GM12878 (cell line): ENCODE data around the gene DCUN1D3. TPM values are rescaled to one million over a fixed set of nuclear protein-coding genes. Genes with fewer than 3 reads are reported as not detected.

Experiments
- ATAC-seq: fragments of 200-7000 bp; cut with Tn5 transposase; 3 replicates; pipeline ENCODE4 v1.9.1; 2020; ENCODE audit warnings: mild to moderate bottlenecking, moderate library complexity
- BruUV-seq: library from RNA; stranded (reverse); fragments of 400-500 nt; replicated peaks from 2 replicates; lab custom pipeline; 2021; lab: Mats Ljungman, UMichigan
- CTCF ChIA-PET: fragments of 300-600 bp; sonication (Branson Sonifier 250); formaldehyde crosslinking; extraction: SDS; loops from one replicate; lab custom pipeline; 2021; ENCODE audit warnings: inconsistent platforms; lab: Yijun Ruan, JAX
- POLR2A ChIA-PET: fragments of 350-600 bp; formaldehyde crosslinking; extraction: SDS; loops from one replicate; lab custom pipeline; 2021; ENCODE audit warnings: inconsistent platforms; lab: Charles Lee
- RAD21 ChIA-PET: fragments of 300-600 bp; sonication (Branson Sonifier 250); formaldehyde crosslinking; loops from one replicate; lab custom pipeline; 2023; ENCODE audit warnings: antibody characterized with exemption; ENCODE audit not compliant: unreplicated experiment; lab: Charles Lee
- SMC1A ChIA-PET: fragments of 300-600 bp; sonication (Branson Sonifier 250); formaldehyde crosslinking; loops from one replicate; lab custom pipeline; 2023; ENCODE audit not compliant: unreplicated experiment, uncharacterized antibody; lab: Charles Lee
- DNase-seq: peaks from one replicate; pipeline ENCODE4 v3.0.0-alpha.2; 2011; ENCODE audit warnings: low read depth, low spot score
- FAIRE-seq: peaks from 3 replicates; lab custom pipeline; 2011; peaks lifted over from hg19 to GRCh38; lab: Jason Lieb, UNC
- H2AFZ ChIP-seq: 2 replicates; pipeline ENCODE4 v1.6.0; 2011; ENCODE audit warnings: low read depth, low read length, control low read depth; ENCODE audit not compliant: control insufficient read depth
- H3K27ac ChIP-seq: 2 replicates; pipeline ENCODE4 v1.5.1; 2011; ENCODE audit warnings: control low read depth; ENCODE audit not compliant: control insufficient read depth, insufficient read depth
- H3K27me3 ChIP-seq, 2 experiments: replicated peaks in 1 of 2; 2 replicates each; pipeline versions ENCODE4 v1.6.0 to v1.6.1; 2011; ENCODE audit warnings: low read length in 1 of 2; ENCODE audit not compliant: control insufficient read depth in 2 of 2, insufficient read depth in 2 of 2
- H3K36me3 ChIP-seq, 2 experiments: 2 replicates each; pipeline ENCODE4 v1.5.1; 2011; ENCODE audit warnings: low read length in 1 of 2; ENCODE audit not compliant: control insufficient read depth in 2 of 2, insufficient read depth in 2 of 2
- H3K4me1 ChIP-seq: 2 replicates; pipeline ENCODE4 v1.6.1; 2011; ENCODE audit warnings: mild to moderate bottlenecking, low read length, moderate library complexity, mixed read lengths; ENCODE audit not compliant: control insufficient read depth, insufficient read depth
- H3K4me2 ChIP-seq: 2 replicates; pipeline ENCODE4 v1.6.0; 2011; ENCODE audit warnings: control low read depth; ENCODE audit not compliant: control insufficient read depth, insufficient read depth
- H3K4me3 ChIP-seq: fragments of 200-600 bp; sonication (generic); 2 replicates; pipeline ENCODE4 v1.5.1; 2016
- H3K79me2 ChIP-seq: 2 replicates; pipeline ENCODE4 v1.6.0; 2011; ENCODE audit warnings: low read length; ENCODE audit not compliant: control insufficient read depth, insufficient read depth
- H3K9ac ChIP-seq: 2 replicates; pipeline ENCODE4 v1.8.0; 2011; ENCODE audit warnings: low read length, control low read depth, mixed read lengths; ENCODE audit not compliant: control insufficient read depth, insufficient read depth
- H3K9me3 ChIP-seq: replicated peaks from 3 replicates; pipeline ENCODE4 v1.5.1; 2011; ENCODE audit warnings: mild to moderate bottlenecking, low read length; ENCODE audit not compliant: control insufficient read depth, insufficient read depth
- H4K20me1 ChIP-seq: 2 replicates; pipeline ENCODE4 v1.6.0; 2011; ENCODE audit not compliant: control insufficient read depth, insufficient read depth
- DPF2 ChIP-seq: fragments of 450-650 bp; IDR thresholded peaks from 2 replicates; pipeline ENCODE4 v1.6.1; 2017; ENCODE audit warnings: mild to moderate bottlenecking
- FOXM1 ChIP-seq: IDR thresholded peaks from 2 replicates; pipeline ENCODE4 v1.6.1; 2012; ENCODE audit warnings: low read depth, mild to moderate bottlenecking, inconsistent platforms, low read length, moderate library complexity
- GATAD2B ChIP-seq: fragments of 450-650 bp; conservative IDR thresholded peaks from 2 replicates; pipeline ENCODE4 v1.6.1; 2017; ENCODE audit warnings: low read depth, mild to moderate bottlenecking, moderate library complexity
- IKZF2 ChIP-seq, 2 experiments: fragments of 450-650 bp; IDR thresholded peaks; 2 replicates each; pipeline ENCODE4 v1.6.1; 2017; ENCODE audit warnings: mild to moderate bottlenecking in 2 of 2, moderate library complexity in 2 of 2
- IRF4 ChIP-seq: IDR thresholded peaks from 2 replicates; pipeline ENCODE4 v1.6.1; 2011; ENCODE audit warnings: low read depth, low read length
- MEF2A ChIP-seq: IDR thresholded peaks from 2 replicates; pipeline ENCODE4 v1.6.1; 2011; ENCODE audit warnings: low read depth, mild to moderate bottlenecking, low read length, moderate library complexity; ENCODE audit not compliant: insufficient read depth
- MTA2 ChIP-seq: fragments of 450-650 bp; IDR thresholded peaks from 2 replicates; pipeline ENCODE4 v1.6.1; 2016; ENCODE audit warnings: low read depth, mild to moderate bottlenecking, moderate library complexity
- NR2C1 ChIP-seq: fragments of 450-650 bp; IDR thresholded peaks from 2 replicates; pipeline ENCODE4 v1.6.1; 2017; ENCODE audit warnings: antibody characterized with exemption, mild to moderate bottlenecking, moderate library complexity
- NR2F1 ChIP-seq: fragments of 450-650 bp; conservative IDR thresholded peaks from 2 replicates; pipeline ENCODE4 v1.6.1; 2017; ENCODE audit warnings: mild to moderate bottlenecking
- PML ChIP-seq: IDR thresholded peaks from 2 replicates; pipeline ENCODE4 v1.6.1; 2012; ENCODE audit warnings: low read length, inconsistent platforms
- POLR2A ChIP-seq: IDR thresholded peaks from 2 replicates; pipeline ENCODE4 v1.6.1; 2011; ENCODE audit warnings: low read depth, mild to moderate bottlenecking, low read length
- POLR2AphosphoS5 ChIP-seq: IDR thresholded peaks from 2 replicates; pipeline ENCODE4 v1.6.1; 2011; ENCODE audit warnings: mild to moderate bottlenecking, low read length, inconsistent platforms
- POU2F2 ChIP-seq: IDR thresholded peaks from 3 replicates; pipeline ENCODE4 v1.6.1; 2011; ENCODE audit warnings: low read depth, mild to moderate bottlenecking, low read length, borderline replicate concordance
- RAD51 ChIP-seq: fragments of 450-650 bp; IDR thresholded peaks from 2 replicates; pipeline ENCODE4 v1.6.1; 2016; ENCODE audit warnings: moderate library complexity, mild to moderate bottlenecking, inconsistent platforms
- RELA ChIP-seq: fragments of 450-650 bp; IDR thresholded peaks from 2 replicates; pipeline ENCODE4 v1.8.0; 2014; ENCODE audit warnings: borderline replicate concordance; ENCODE audit not compliant: partially characterized antibody
- SIN3A ChIP-seq: IDR thresholded peaks from 2 replicates; pipeline ENCODE4 v1.6.1; 2012; ENCODE audit warnings: low read depth, low read length, improper control_type of control experiment
- SMAD1 ChIP-seq: fragments of 450-650 bp; IDR thresholded peaks from 2 replicates; pipeline ENCODE4 v1.6.1; 2018; ENCODE audit warnings: mild to moderate bottlenecking, low read depth; ENCODE audit not compliant: partially characterized antibody
- TCF12 ChIP-seq: IDR thresholded peaks from 2 replicates; pipeline ENCODE4 v1.6.1; 2011; ENCODE audit warnings: low read depth, mild to moderate bottlenecking, low read length
- ZNF24 ChIP-seq: fragments of 450-650 bp; IDR thresholded peaks from 2 replicates; pipeline ENCODE4 v1.6.1; 2017; ENCODE audit warnings: antibody characterized with exemption, mild to moderate bottlenecking
- WGBS: methylation state at CpG from one replicate; pipeline ENCODE4 v1.1.6; 2016; ENCODE audit warnings: low lambda C conversion rate; ENCODE audit not compliant: insufficient replicate concordance, insufficient coverage; ENCODE audit errors: missing lambda C conversion rate; 5-methylcytosine and 5-hydroxymethylcytosine counted together
- in situ Hi-C: fragments of 300-500 bp; cut with MboI; formaldehyde crosslinking; loops from 9 replicates; pipeline ENCODE4 v1.14.3; 2018; ENCODE audit warnings: mixed read lengths
- intact Hi-C: fragments of 100-400 bp; cut with micrococcal nuclease; formaldehyde crosslinking; loops from one replicate; pipeline ENCODE4 v1.14.2; 2022; ENCODE audit not compliant: unreplicated experiment
- polyA plus RNA-seq, 11 experiments: library from polyadenylated mRNA; depleted of rRNA in 4 of 11; unstranded in 6 of 11; stranded (reverse) in 5 of 11; fragments of >200 nt; fragmentation: Nextera tagmentation in 4 of 11; fragmentation: Illumina TruSeq in 1 of 11; extraction: Ambion mirVana in 4 of 11; extraction: Trizol in 1 of 11; gene quantifications; 1 replicate in 1 of 11; 2 replicates in 10 of 11; pipeline versions ENCODE4 v1.2.1 to v1.2.3, GENCODE V29; 2011 to 2016; ENCODE audit warnings: inconsistent platforms in 2 of 11, missing spikeins in 2 of 11, low read depth in 1 of 11
- total RNA-seq, 4 experiments: library from RNA; depleted of rRNA in 3 of 4; stranded (reverse); fragments of >200 nt in 3 of 4; fragmentation: Illumina TruSeq in 1 of 4; extraction: Trizol in 1 of 4; gene quantifications; 2 replicates each; pipeline versions ENCODE4 v1.2.1 to v1.2.3, GENCODE V29; 2013 to 2021
- TF ChIP-seq, protein P1 (sequence below): fragments of 450-650 bp; IDR thresholded peaks from 2 replicates; pipeline ENCODE4 v1.6.1; 2016; ENCODE audit warnings: mild to moderate bottlenecking, moderate library complexity, borderline replicate concordance
- TF ChIP-seq, protein P2 (sequence below): fragments of 450-650 bp; conservative IDR thresholded peaks from 2 replicates; pipeline ENCODE4 v1.6.1; 2017; ENCODE audit warnings: mild to moderate bottlenecking, moderate library complexity

Gene DCUN1D3
- total and polyA plus RNA-seq, 10 of the 15 experiments (the other 5 are each of a cell fraction or from before 2014, with no cell fraction given): 0.47 to 4.5 (median 1.9) TPM

DNA sequence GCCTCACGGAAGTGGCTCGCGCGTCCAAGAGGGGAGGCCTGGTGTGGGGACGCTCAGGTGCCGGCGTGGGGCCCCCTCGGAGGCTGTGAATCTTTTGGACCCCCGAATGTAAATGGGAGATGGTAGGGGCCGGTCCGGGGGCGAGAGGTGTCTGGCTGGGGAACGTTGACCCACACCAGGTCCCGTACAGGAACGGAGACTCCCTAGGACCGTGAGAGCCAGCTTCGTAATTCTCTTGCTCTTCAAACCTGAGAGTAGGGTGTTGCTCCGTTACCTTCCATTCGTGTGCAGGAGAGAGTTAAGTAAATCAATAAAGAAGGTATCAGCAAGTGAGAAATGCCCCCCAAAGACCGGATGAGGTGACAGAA, 894 bp upstream of the DCUN1D3 start:
- Histone ChIP-seq H3K27ac (peak overlapping the region; percentile 96), H3K36me3 (no peaks in the 10 kb centered on the region; a peak in 1 of 4 replicates), H3K4me3 (peak overlapping the region; percentile 82), H3K4me1 (peaks cover 22% of the 10 kb centered on the region), H3K27me3 (no peaks in the 10 kb centered on the region), H3K79me2 (peaks cover 25% of the 10 kb centered on the region), H3K4me2 (peak overlapping the region; percentile 79), H3K9me3 (no peaks in the 10 kb centered on the region), H2AFZ (peak overlapping the region; percentile 45), H4K20me1 (no peaks in the 10 kb centered on the region), H3K9ac (peak overlapping the region; percentile 89)
- intact Hi-C loops (loop anchor here (2.0 kb wide), 2 partner anchors 26 to 94 kb away; partner anchors contain the start of genes ERI2 and REXO5), in situ Hi-C loops (no loop called here)
- POLR2A ChIA-PET: interaction anchor here (0.8 to 4.3 kb wide), 5 partner anchors 22 to 35 kb away, joined by 3 to 27 read pairs (median 9); no protein-coding TSS in a partner anchor
- RAD21 ChIA-PET: interaction anchor here (3.8 kb wide), 2 partner anchors 26 to 35 kb away, joined by 27 to 31 read pairs; no protein-coding TSS in a partner anchor
- BruUV-seq: no TSS peak
- DNase-seq: no peak
- FAIRE-seq: no peak
- CTCF ChIA-PET: interaction anchor here (1.0 to 5.6 kb wide), 3 partner anchors 26 to 97 kb away, joined by 4 to 36 read pairs (median 6); no protein-coding TSS in a partner anchor
- ATAC-seq: peak; percentile 12; the same call in 1 of the 3 replicates
- WGBS: 2% methylated on average over 20 of the region's 20 CpGs
- SMC1A ChIA-PET: interaction anchor here (0.9 to 5.6 kb wide), 5 partner anchors 17 to 47 kb away, joined by 3 to 42 read pairs (median 10); no protein-coding TSS in a partner anchor
- TF ChIP-seq MTA2 (no peak), FOXM1 (no peak), RELA (no peak), POU2F2 (0 out of 3 replicates have a peak, but pooled peaks have one; percentile 7), ZNF24 (no peak), GATAD2B (0 out of 2 replicates have a peak, but pooled peaks have one; percentile 47), IRF4 (no peak), NR2C1 (no peak), IKZF2 (IDR thresholded peaks at IDR 0.05) (no peak), NR2F1 (0 out of 2 replicates have a peak, but pooled peaks have one; percentile 4), RAD51 (no peak), DPF2 (0 out of 2 replicates have a peak, but pooled peaks have one; percentile 42), TCF12 (0 out of 2 replicates have a peak, but pooled peaks have one; percentile 7), SIN3A (peak; percentile 7; the same call in 1 of the 2 replicates), MEF2A (no peak), PML (peak; percentile 57; the same call in 1 of the 2 replicates), POLR2AphosphoS5 (peak; percentile 12; the same call in 1 of the 2 replicates), POLR2A (peak; percentile 72), SMAD1 (peak; percentile 34)
- TF ChIP-seq, protein P1, sequence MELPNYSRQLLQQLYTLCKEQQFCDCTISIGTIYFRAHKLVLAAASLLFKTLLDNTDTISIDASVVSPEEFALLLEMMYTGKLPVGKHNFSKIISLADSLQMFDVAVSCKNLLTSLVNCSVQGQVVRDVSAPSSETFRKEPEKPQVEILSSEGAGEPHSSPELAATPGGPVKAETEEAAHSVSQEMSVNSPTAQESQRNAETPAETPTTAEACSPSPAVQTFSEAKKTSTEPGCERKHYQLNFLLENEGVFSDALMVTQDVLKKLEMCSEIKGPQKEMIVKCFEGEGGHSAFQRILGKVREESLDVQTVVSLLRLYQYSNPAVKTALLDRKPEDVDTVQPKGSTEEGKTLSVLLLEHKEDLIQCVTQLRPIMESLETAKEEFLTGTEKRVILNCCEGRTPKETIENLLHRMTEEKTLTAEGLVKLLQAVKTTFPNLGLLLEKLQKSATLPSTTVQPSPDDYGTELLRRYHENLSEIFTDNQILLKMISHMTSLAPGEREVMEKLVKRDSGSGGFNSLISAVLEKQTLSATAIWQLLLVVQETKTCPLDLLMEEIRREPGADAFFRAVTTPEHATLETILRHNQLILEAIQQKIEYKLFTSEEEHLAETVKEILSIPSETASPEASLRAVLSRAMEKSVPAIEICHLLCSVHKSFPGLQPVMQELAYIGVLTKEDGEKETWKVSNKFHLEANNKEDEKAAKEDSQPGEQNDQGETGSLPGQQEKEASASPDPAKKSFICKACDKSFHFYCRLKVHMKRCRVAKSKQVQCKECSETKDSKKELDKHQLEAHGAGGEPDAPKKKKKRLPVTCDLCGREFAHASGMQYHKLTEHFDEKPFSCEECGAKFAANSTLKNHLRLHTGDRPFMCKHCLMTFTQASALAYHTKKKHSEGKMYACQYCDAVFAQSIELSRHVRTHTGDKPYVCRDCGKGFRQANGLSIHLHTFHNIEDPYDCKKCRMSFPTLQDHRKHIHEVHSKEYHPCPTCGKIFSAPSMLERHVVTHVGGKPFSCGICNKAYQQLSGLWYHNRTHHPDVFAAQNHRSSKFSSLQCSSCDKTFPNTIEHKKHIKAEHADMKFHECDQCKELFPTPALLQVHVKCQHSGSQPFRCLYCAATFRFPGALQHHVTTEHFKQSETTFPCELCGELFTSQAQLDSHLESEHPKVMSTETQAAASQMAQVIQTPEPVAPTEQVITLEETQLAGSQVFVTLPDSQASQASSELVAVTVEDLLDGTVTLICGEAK: no peak
- TF ChIP-seq, protein P2, sequence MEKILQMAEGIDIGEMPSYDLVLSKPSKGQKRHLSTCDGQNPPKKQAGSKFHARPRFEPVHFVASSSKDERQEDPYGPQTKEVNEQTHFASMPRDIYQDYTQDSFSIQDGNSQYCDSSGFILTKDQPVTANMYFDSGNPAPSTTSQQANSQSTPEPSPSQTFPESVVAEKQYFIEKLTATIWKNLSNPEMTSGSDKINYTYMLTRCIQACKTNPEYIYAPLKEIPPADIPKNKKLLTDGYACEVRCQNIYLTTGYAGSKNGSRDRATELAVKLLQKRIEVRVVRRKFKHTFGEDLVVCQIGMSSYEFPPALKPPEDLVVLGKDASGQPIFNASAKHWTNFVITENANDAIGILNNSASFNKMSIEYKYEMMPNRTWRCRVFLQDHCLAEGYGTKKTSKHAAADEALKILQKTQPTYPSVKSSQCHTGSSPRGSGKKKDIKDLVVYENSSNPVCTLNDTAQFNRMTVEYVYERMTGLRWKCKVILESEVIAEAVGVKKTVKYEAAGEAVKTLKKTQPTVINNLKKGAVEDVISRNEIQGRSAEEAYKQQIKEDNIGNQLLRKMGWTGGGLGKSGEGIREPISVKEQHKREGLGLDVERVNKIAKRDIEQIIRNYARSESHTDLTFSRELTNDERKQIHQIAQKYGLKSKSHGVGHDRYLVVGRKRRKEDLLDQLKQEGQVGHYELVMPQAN: 0 out of 2 replicates have a peak, but pooled peaks have one; percentile 6
